ENCODE measurements around the gene TXNDC5.

Gene TXNDC5

GRCh38 chr6:7887278-7887991, 23.2 kb downstream of the TXNDC5 start:
- H3K4me1 Mint-ChIP-seq, result no peaks in the 10 kb centered on the region
- H3K27ac Mint-ChIP-seq (ENCODE audit: low read depth), result no peak overlapping the region
- no peaks in the 10 kb centered on the region for H3K9me3 Mint-ChIP-seq

GRCh38 chr6:7886132-7886531, 24.5 kb downstream of the TXNDC5 start:
- DNase-seq (ENCODE audit: low spot score in 2 of 2) (no peak), ATAC-seq (replicated peaks; ENCODE audit: extremely low read depth, poor library complexity, severe bottlenecking) (no peak)
- Mint-ChIP-seq H3K9me3 (no peaks in the 10 kb centered on the region), H3K4me3 (no peak overlapping the region), H3K27ac (ENCODE audit: low read depth) (no peak overlapping the region), H3K4me1 (no peaks in the 10 kb centered on the region), H3K27me3 (no peaks in the 10 kb centered on the region), H3K36me3 (ENCODE audit: insufficient read depth) (peaks cover 24% of the 10 kb centered on the region)

More at GRCh38 chr6:7887278-7887991, 23.2 kb downstream of the TXNDC5 start:
- Mint-ChIP-seq H3K36me3 (ENCODE audit: insufficient read depth) (peaks cover 22% of the 10 kb centered on the region), H3K4me3 (no peak overlapping the region), H3K27me3 (no peaks in the 10 kb centered on the region)
- DNase-seq (ENCODE audit: low spot score in 2 of 2) (no peak), ATAC-seq (replicated peaks; ENCODE audit: extremely low read depth, poor library complexity, severe bottlenecking) (no peak)

GRCh38 chr6:7883381-7883780, 27.2 kb downstream of the TXNDC5 start:
- DNase-seq (ENCODE audit: low spot score in 2 of 2), result no peak
- Mint-ChIP-seq H3K4me1 (no peaks in the 10 kb centered on the region), H3K27me3 (no peaks in the 10 kb centered on the region), H3K9me3 (no peaks in the 10 kb centered on the region), H3K27ac (ENCODE audit: low read depth) (no peak overlapping the region), H3K36me3 (ENCODE audit: insufficient read depth) (peaks cover 22% of the 10 kb centered on the region), H3K4me3 (no peak overlapping the region)
- no peak for ATAC-seq (replicated peaks; ENCODE audit: extremely low read depth, poor library complexity, severe bottlenecking)

- no peak for ATAC-seq (replicated peaks; ENCODE audit: extremely low read depth, poor library complexity, severe bottlenecking)
- Mint-ChIP-seq H3K4me3 (no peak overlapping the region), H3K4me1 (no peaks in the 10 kb centered on the region), H3K9me3 (no peaks in the 10 kb centered on the region), H3K27ac (ENCODE audit: low read depth) (no peak overlapping the region), H3K27me3 (no peaks in the 10 kb centered on the region), H3K36me3 (ENCODE audit: insufficient read depth) (peaks cover 22% of the 10 kb centered on the region)
- DNase-seq (ENCODE audit: low spot score in 2 of 2), result no peak
Measured at GRCh38 chr6:7882505-7883257, 27.9 kb downstream of the TXNDC5 start.

GRCh38 chr6:7881765-7882500, 28.7 kb downstream of the TXNDC5 start:
- ATAC-seq (replicated peaks; ENCODE audit: extremely low read depth, poor library complexity, severe bottlenecking), result no peak
- Mint-ChIP-seq H3K36me3 (ENCODE audit: insufficient read depth) (peaks cover 22% of the 10 kb centered on the region), H3K4me1 (no peaks in the 10 kb centered on the region), H3K9me3 (no peaks in the 10 kb centered on the region), H3K27ac (ENCODE audit: low read depth) (no peak overlapping the region), H3K4me3 (no peak overlapping the region), H3K27me3 (no peaks in the 10 kb centered on the region)
- no peak for DNase-seq (ENCODE audit: low spot score in 2 of 2)

GRCh38 chr6:7880718-7881107, 29.9 kb downstream of the TXNDC5 start:
- Mint-ChIP-seq H3K27me3 (no peaks in the 10 kb centered on the region), H3K4me3 (no peak overlapping the region), H3K9me3 (no peaks in the 10 kb centered on the region), H3K27ac (ENCODE audit: low read depth) (no peak overlapping the region), H3K36me3 (ENCODE audit: insufficient read depth) (peaks cover 18% of the 10 kb centered on the region), H3K4me1 (no peaks in the 10 kb centered on the region)
- no peak for ATAC-seq (replicated peaks; ENCODE audit: extremely low read depth, poor library complexity, severe bottlenecking)
- no peak for DNase-seq (ENCODE audit: low spot score in 2 of 2)

GRCh38 chr6:7879980-7880717, 30.4 kb downstream of the TXNDC5 start:
- no peak overlapping the region for H3K27ac Mint-ChIP-seq (ENCODE audit: low read depth)
- no peak overlapping the region for H3K4me3 Mint-ChIP-seq
- no peaks in the 10 kb centered on the region for H3K4me1 Mint-ChIP-seq
- H3K36me3 Mint-ChIP-seq (ENCODE audit: insufficient read depth), result peaks cover 17% of the 10 kb centered on the region
- DNase-seq (ENCODE audit: low spot score in 2 of 2), result no peak
- no peaks in the 10 kb centered on the region for H3K27me3 Mint-ChIP-seq
- no peak for ATAC-seq (replicated peaks; ENCODE audit: extremely low read depth, poor library complexity, severe bottlenecking)
- no peaks in the 10 kb centered on the region for H3K9me3 Mint-ChIP-seq

- Mint-ChIP-seq H3K9me3 (no peaks in the 10 kb centered on the region), H3K27me3 (no peaks in the 10 kb centered on the region), H3K4me3 (no peak overlapping the region), H3K27ac (ENCODE audit: low read depth) (no peak overlapping the region), H3K36me3 (ENCODE audit: insufficient read depth) (peaks cover 14% of the 10 kb centered on the region), H3K4me1 (no peaks in the 10 kb centered on the region)
- ATAC-seq (replicated peaks; ENCODE audit: extremely low read depth, poor library complexity, severe bottlenecking), result no peak
- DNase-seq (ENCODE audit: low spot score in 2 of 2), result no peak
Measured at GRCh38 chr6:7879579-7879978, 31.0 kb downstream of the TXNDC5 start.

GRCh38 chr6:7879043-7879442, 31.5 kb downstream of the TXNDC5 start:
- no peak for DNase-seq (ENCODE audit: low spot score in 2 of 2)
- Mint-ChIP-seq H3K27ac (ENCODE audit: low read depth) (no peak overlapping the region), H3K36me3 (ENCODE audit: insufficient read depth) (peaks cover 12% of the 10 kb centered on the region), H3K4me3 (no peak overlapping the region), H3K9me3 (no peaks in the 10 kb centered on the region), H3K4me1 (no peaks in the 10 kb centered on the region), H3K27me3 (no peaks in the 10 kb centered on the region)
- no peak for ATAC-seq (replicated peaks; ENCODE audit: extremely low read depth, poor library complexity, severe bottlenecking)

- H3K9me3 Mint-ChIP-seq, result no peaks in the 10 kb centered on the region
- H3K4me1 Mint-ChIP-seq, result no peaks in the 10 kb centered on the region
- H3K27ac Mint-ChIP-seq (ENCODE audit: low read depth), result no peak overlapping the region
- no peak for DNase-seq (ENCODE audit: low spot score in 2 of 2)
- no peak overlapping the region for H3K4me3 Mint-ChIP-seq
- H3K36me3 Mint-ChIP-seq (ENCODE audit: insufficient read depth), result peaks cover 11% of the 10 kb centered on the region
- no peaks in the 10 kb centered on the region for H3K27me3 Mint-ChIP-seq
- no peak for ATAC-seq (replicated peaks; ENCODE audit: extremely low read depth, poor library complexity, severe bottlenecking)
Measured at GRCh38 chr6:7878401-7878964, 32.1 kb downstream of the TXNDC5 start.

GRCh38 chr6:7868926-7869325, 41.7 kb downstream of the TXNDC5 start:
- ATAC-seq (replicated peaks; ENCODE audit: extremely low read depth, poor library complexity, severe bottlenecking), result no peak
- Mint-ChIP-seq H3K36me3 (ENCODE audit: insufficient read depth) (no peaks in the 10 kb centered on the region), H3K4me3 (no peak overlapping the region), H3K27me3 (peaks cover 42% of the 10 kb centered on the region), H3K9me3 (no peaks in the 10 kb centered on the region), H3K27ac (ENCODE audit: low read depth) (no peak overlapping the region), H3K4me1 (no peaks in the 10 kb centered on the region)
- DNase-seq (ENCODE audit: low spot score in 2 of 2), result no peak

GRCh38 chr6:7866526-7866925, 44.1 kb downstream of the TXNDC5 start:
- H3K4me3 Mint-ChIP-seq, result no peak overlapping the region
- DNase-seq (ENCODE audit: low spot score in 2 of 2), result no peak

More at GRCh38 chr6:7866526-7866925, 44.1 kb downstream of the TXNDC5 start:
- H3K27ac Mint-ChIP-seq (ENCODE audit: low read depth), result no peak overlapping the region
- H3K4me1 Mint-ChIP-seq, result no peaks in the 10 kb centered on the region
- no peaks in the 10 kb centered on the region for H3K9me3 Mint-ChIP-seq
- no peak for ATAC-seq (replicated peaks; ENCODE audit: extremely low read depth, poor library complexity, severe bottlenecking)
- peaks cover 2% of the 10 kb centered on the region for H3K36me3 Mint-ChIP-seq (ENCODE audit: insufficient read depth)
- peaks cover 59% of the 10 kb centered on the region for H3K27me3 Mint-ChIP-seq
